CD8-positive, alpha-beta memory T cell (primary cell): Measurements from ENCODE around the gene PALD1. TPM values are rescaled to one million over a fixed set of nuclear protein-coding genes. Genes with fewer than 3 reads are reported as not detected.

ENCODE experiments used
- CTCF ChIA-PET: fragments of 350-600 bp; sonication (Branson Sonifier 250); formaldehyde crosslinking; loops from one replicate; lab custom pipeline; 2021; ENCODE audit warnings: antibody characterized with exemption; lab: Charles Lee
- POLR2A ChIA-PET: fragments of 350-600 bp; sonication (Branson Sonifier 250); formaldehyde crosslinking; loops from one replicate; lab custom pipeline; 2021; ENCODE audit warnings: antibody characterized with exemption; lab: Charles Lee
- DNase-seq, 5 donors: peaks; one replicate each; pipeline versions ENCODE4 v3.0.0 to v3.0.0-alpha.2; 2020 to 2022; ENCODE audit warnings: mixed read lengths in 1 of 5
- H3K27ac ChIP-seq: one replicate; pipeline ENCODE4 v1.7.0; 2013; ENCODE audit warnings: low read depth, mild to moderate bottlenecking, low read length, moderate library complexity
- H3K27me3 ChIP-seq: 2 replicates; pipeline ENCODE4 v1.7.0; 2013; ENCODE audit warnings: low read length, mild to moderate bottlenecking; ENCODE audit not compliant: insufficient read depth, poor library complexity, severe bottlenecking
- H3K36me3 ChIP-seq: 2 replicates; pipeline ENCODE4 v1.7.0; 2013; ENCODE audit warnings: mild to moderate bottlenecking, low read length, moderate library complexity; ENCODE audit not compliant: insufficient read depth
- H3K4me1 ChIP-seq: 2 replicates; pipeline ENCODE4 v1.7.0; 2013; ENCODE audit warnings: mild to moderate bottlenecking, low read length, moderate library complexity; ENCODE audit not compliant: insufficient read depth
- H3K4me3 ChIP-seq: 2 replicates; pipeline ENCODE4 v1.7.0; 2013; ENCODE audit warnings: mild to moderate bottlenecking, low read length
- H3K9me3 ChIP-seq: 2 replicates; pipeline ENCODE4 v1.7.0; 2013; ENCODE audit warnings: mild to moderate bottlenecking, low read length
- H3K27ac Mint-ChIP-seq, 8 donors: one replicate each; pipeline ENCODE4 v1.8.0; 2020 to 2021; ENCODE audit warnings: mixed read lengths in 8 of 8, mild to moderate bottlenecking in 6 of 8, inconsistent platforms in 3 of 8, moderate library complexity in 3 of 8
- H3K27me3 Mint-ChIP-seq, 2 donors: one replicate each; pipeline ENCODE4 v1.8.0; 2020 to 2021; ENCODE audit warnings: mixed read lengths in 2 of 2, mild to moderate bottlenecking in 1 of 2, moderate library complexity in 1 of 2
- H3K36me3 Mint-ChIP-seq, 3 donors: one replicate each; pipeline ENCODE4 v1.8.0; 2020 to 2021; ENCODE audit warnings: mixed read lengths in 3 of 3, inconsistent platforms in 1 of 3, mild to moderate bottlenecking in 1 of 3
- H3K4me1 Mint-ChIP-seq, 3 donors: one replicate each; pipeline ENCODE4 v1.8.0; 2020 to 2021; ENCODE audit warnings: mixed read lengths in 3 of 3, inconsistent platforms in 1 of 3, mild to moderate bottlenecking in 1 of 3
- H3K4me3 Mint-ChIP-seq, 7 donors: one replicate each; pipeline ENCODE4 v1.8.0; 2020 to 2021; ENCODE audit warnings: mixed read lengths in 7 of 7, mild to moderate bottlenecking in 6 of 7, moderate library complexity in 4 of 7, inconsistent platforms in 2 of 7
- H3K9me3 Mint-ChIP-seq, 5 donors: one replicate each; pipeline ENCODE4 v1.8.0; 2020 to 2022; ENCODE audit warnings: mixed read lengths in 5 of 5, mild to moderate bottlenecking in 3 of 5, moderate library complexity in 2 of 5, inconsistent platforms in 1 of 5
- polyA plus RNA-seq: library from polyadenylated mRNA; unstranded; fragments of 300-500 nt; fragmentation: Illumina TruSeq; gene quantifications from one replicate; pipeline ENCODE4 v1.2.3, GENCODE V29; 2021
- total RNA-seq, 2 experiments: library from RNA; stranded (reverse); gene quantifications; one replicate each; pipeline ENCODE4 v1.2.3, GENCODE V29; 2021

The PALD1 gene
- total and polyA plus RNA-seq, 3 experiments from 2014 or later: 0.20 to 0.29 TPM; not detected in 1

DNA sequence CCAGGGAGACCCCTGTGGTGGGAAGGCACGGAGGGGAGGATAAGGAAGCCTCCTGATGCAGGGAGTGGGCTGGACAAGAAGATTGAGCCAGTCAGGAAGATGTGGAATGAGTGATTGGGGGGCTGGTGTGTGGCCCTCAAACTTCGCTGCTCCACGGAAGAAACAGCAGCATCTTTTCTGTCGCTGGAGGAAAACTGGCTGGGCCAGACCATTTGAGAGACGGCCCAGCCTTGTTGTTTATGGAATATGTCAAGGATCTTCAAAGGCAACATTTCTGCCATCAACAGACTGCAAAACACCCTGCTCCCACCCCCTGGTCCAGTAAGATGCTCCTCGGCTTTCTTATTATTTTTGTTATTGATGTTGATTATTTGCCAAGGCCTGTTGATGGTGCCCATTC is 29.4 kb downstream of the PALD1 start:
- Mint-ChIP-seq H3K27me3 (peaks cover 9 to 10% of the 10 kb centered on the region in 2 donors), H3K9me3 (no peaks in the 10 kb centered on the region), H3K36me3 (no peaks in the 10 kb centered on the region), H3K27ac (peak overlapping the region in 1 of 8 donors; percentile 85), H3K4me3 (no peak overlapping the region), H3K4me1 (no peaks in the 10 kb centered on the region)
- Histone ChIP-seq H3K27me3 (no peaks in the 10 kb centered on the region), H3K36me3 (no peaks in the 10 kb centered on the region), H3K4me1 (no peaks in the 10 kb centered on the region), H3K9me3 (no peaks in the 10 kb centered on the region), H3K27ac (no peak overlapping the region), H3K4me3 (no peak overlapping the region)
- POLR2A ChIA-PET: no interaction called here
- DNase-seq: no peak
- CTCF ChIA-PET: no interaction called here

DNA sequence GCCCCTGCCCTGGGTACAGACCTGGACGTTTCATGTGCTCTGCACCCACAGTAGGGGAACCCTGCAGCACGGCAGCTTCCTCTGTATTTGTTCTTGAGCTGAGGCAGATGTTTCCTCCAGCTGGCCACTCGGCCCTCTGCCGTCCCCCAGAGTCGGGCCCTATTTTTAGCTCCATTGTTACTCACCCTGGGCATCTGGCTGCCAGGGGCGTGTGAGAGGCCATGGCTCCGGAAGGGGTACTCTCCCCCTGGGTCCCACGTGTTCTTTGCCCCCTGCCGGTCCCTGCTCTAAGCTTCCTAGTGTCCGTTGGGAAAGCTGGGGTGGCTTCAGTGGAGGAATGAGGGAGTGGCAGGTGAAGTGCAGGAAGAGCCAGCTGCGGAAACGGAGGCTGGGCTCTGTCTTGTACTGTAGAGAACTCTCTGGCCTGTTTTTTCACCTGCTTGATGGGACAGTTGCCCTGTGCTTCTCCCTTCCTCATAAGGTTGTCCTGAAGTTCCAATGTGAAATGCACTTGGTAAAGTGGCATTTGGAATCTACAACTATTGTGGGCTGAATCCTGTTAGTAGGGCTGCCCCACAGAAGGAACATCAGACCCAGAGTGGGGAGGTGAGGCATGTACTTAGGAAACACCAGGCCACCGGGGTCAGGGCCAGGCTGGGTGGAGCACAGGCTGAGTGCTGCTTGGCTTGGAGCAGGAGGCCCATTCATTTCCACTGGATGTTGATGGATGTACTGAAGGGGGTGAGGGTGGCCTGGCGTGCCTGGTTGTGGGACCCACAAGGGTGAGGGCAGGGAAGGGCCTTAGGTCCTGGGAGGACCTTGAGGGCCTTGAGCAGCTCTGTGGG is 30.6 kb downstream of the PALD1 start:
- Histone ChIP-seq H3K27me3 (no peaks in the 10 kb centered on the region), H3K9me3 (no peaks in the 10 kb centered on the region), H3K4me1 (no peaks in the 10 kb centered on the region), H3K36me3 (no peaks in the 10 kb centered on the region), H3K4me3 (no peak overlapping the region), H3K27ac (no peak overlapping the region)
- Mint-ChIP-seq H3K36me3 (no peaks in the 10 kb centered on the region), H3K27me3 (peaks cover 8 to 9% of the 10 kb centered on the region in 2 donors), H3K4me3 (no peak overlapping the region), H3K4me1 (no peaks in the 10 kb centered on the region), H3K9me3 (no peaks in the 10 kb centered on the region), H3K27ac (no peak overlapping the region)
- DNase-seq: no peak
- POLR2A ChIA-PET: no interaction called here
- CTCF ChIA-PET: no interaction called here

GRCh38 chr10:70509757-70510147 is 31.2 kb downstream of the PALD1 start:
- Mint-ChIP-seq H3K27me3 (peaks cover 8 to 13% of the 10 kb centered on the region in 2 donors), H3K4me1 (no peaks in the 10 kb centered on the region), H3K4me3 (no peak overlapping the region), H3K27ac (no peak overlapping the region), H3K36me3 (no peaks in the 10 kb centered on the region), H3K9me3 (no peaks in the 10 kb centered on the region)
- H3K27ac ChIP-seq: no peak overlapping the region
- no peaks in the 10 kb centered on the region for H3K27me3 ChIP-seq
- ChIA-PET POLR2A (no interaction called here), CTCF (interaction anchor here (1.1 kb wide), 1 partner anchor 10 kb away, joined by 3 read pairs; no protein-coding TSS in a partner anchor)
- no peaks in the 10 kb centered on the region for H3K36me3 ChIP-seq
- H3K4me3 ChIP-seq: no peak overlapping the region
- H3K9me3 ChIP-seq: no peaks in the 10 kb centered on the region
- no peaks in the 10 kb centered on the region for H3K4me1 ChIP-seq
- DNase-seq: no peak

GRCh38 chr10:70510453-70510852 is 31.9 kb downstream of the PALD1 start:
- no peaks in the 10 kb centered on the region for H3K36me3 Mint-ChIP-seq
- no peak overlapping the region for H3K4me3 Mint-ChIP-seq
- H3K4me3 ChIP-seq: no peak overlapping the region
- POLR2A ChIA-PET: no interaction called here
- no peaks in the 10 kb centered on the region for H3K27me3 ChIP-seq
- no peaks in the 10 kb centered on the region for H3K4me1 ChIP-seq
- H3K9me3 Mint-ChIP-seq: no peaks in the 10 kb centered on the region
- H3K4me1 Mint-ChIP-seq: no peaks in the 10 kb centered on the region
- CTCF ChIA-PET: interaction anchor here (1.1 kb wide), 1 partner anchor 11 kb away, joined by 3 read pairs; no protein-coding TSS in a partner anchor
- DNase-seq: no peak
- no peaks in the 10 kb centered on the region for H3K9me3 ChIP-seq
- peaks cover 7 to 17% of the 10 kb centered on the region in 2 donors for H3K27me3 Mint-ChIP-seq
- no peak overlapping the region for H3K27ac ChIP-seq
- no peak overlapping the region for H3K27ac Mint-ChIP-seq
- H3K36me3 ChIP-seq: no peaks in the 10 kb centered on the region

- Mint-ChIP-seq H3K27ac (no peak overlapping the region), H3K9me3 (no peaks in the 10 kb centered on the region), H3K4me1 (no peaks in the 10 kb centered on the region), H3K4me3 (no peak overlapping the region), H3K36me3 (no peaks in the 10 kb centered on the region), H3K27me3 (peaks cover 7 to 17% of the 10 kb centered on the region in 2 donors)
- Histone ChIP-seq H3K9me3 (no peaks in the 10 kb centered on the region), H3K36me3 (no peaks in the 10 kb centered on the region), H3K27ac (no peak overlapping the region), H3K27me3 (no peaks in the 10 kb centered on the region), H3K4me1 (no peaks in the 10 kb centered on the region), H3K4me3 (no peak overlapping the region)
- CTCF ChIA-PET: interaction anchor here (1.1 kb wide), 1 partner anchor 11 kb away, joined by 3 read pairs; no protein-coding TSS in a partner anchor
- POLR2A ChIA-PET: no interaction called here
- DNase-seq: no peak
Observed at GRCh38 chr10:70510904-70511303, 32.3 kb downstream of the PALD1 start.

DNA sequence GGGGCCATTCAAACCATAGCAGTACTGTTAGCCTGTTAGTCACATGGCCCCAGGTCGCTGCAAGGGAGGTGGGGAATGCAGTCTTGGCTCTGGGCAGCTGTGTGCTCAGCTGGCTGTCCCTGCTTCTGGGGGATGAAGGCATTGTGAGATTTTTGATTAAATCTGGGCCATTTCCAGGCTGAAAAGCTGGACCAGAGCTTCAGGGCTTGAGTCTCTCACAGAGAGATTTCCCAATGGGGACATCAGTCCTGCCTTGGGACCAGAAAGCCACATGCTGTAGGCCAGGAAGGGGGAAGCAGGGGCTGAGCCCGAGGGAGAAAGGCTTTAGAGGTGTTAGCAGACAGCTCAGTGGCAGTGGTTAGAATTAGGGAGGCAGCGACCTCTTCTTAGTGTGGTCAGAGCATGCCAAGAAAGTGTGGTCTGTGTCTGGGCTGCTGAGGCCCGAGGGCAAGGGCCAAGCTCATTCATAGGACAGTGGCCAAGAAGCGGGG is 33.6 kb downstream of the PALD1 start:
- POLR2A ChIA-PET: no interaction called here
- Histone ChIP-seq H3K4me1 (no peaks in the 10 kb centered on the region), H3K27ac (no peak overlapping the region), H3K27me3 (no peaks in the 10 kb centered on the region), H3K9me3 (no peaks in the 10 kb centered on the region), H3K36me3 (no peaks in the 10 kb centered on the region), H3K4me3 (no peak overlapping the region)
- Mint-ChIP-seq H3K27me3 (peaks cover 7 to 17% of the 10 kb centered on the region in 2 donors), H3K36me3 (no peaks in the 10 kb centered on the region), H3K4me3 (no peak overlapping the region), H3K9me3 (no peaks in the 10 kb centered on the region), H3K4me1 (no peaks in the 10 kb centered on the region), H3K27ac (no peak overlapping the region)
- no peak for DNase-seq
- CTCF ChIA-PET: no interaction called here

DNA sequence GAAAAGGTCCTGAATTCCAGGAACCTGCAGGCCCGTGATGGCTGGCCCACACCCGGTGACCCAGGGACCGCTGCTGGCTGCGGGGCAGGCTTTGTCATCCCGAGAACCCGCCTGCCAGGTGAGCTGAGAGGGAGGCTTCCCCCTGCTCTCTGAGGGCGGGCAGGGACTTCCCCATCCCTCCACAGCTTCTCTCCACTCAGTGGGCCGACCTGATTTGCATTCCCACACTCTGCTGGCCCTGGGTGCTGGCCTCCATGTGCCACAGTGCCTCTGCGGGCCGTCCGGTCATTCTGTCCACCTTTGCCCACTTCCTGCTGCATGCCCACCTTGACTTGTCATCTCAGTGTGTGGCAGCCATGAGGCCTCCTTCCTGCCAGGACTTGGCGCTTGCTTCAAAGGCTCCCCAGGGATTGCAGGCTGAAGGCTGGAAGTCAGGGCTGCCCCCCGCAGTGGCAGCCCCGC is 35.3 kb downstream of the PALD1 start:
- POLR2A ChIA-PET: no interaction called here
- CTCF ChIA-PET: no interaction called here
- Histone ChIP-seq H3K9me3 (no peaks in the 10 kb centered on the region), H3K36me3 (no peaks in the 10 kb centered on the region), H3K27ac (no peak overlapping the region), H3K27me3 (no peaks in the 10 kb centered on the region), H3K4me1 (no peaks in the 10 kb centered on the region), H3K4me3 (no peak overlapping the region)
- H3K4me3 Mint-ChIP-seq: no peak overlapping the region
- H3K36me3 Mint-ChIP-seq: no peaks in the 10 kb centered on the region
- no peak for DNase-seq
- H3K4me1 Mint-ChIP-seq: no peaks in the 10 kb centered on the region
- H3K27ac Mint-ChIP-seq: no peak overlapping the region
- H3K27me3 Mint-ChIP-seq: peaks cover 5 to 17% of the 10 kb centered on the region in 2 donors
- no peaks in the 10 kb centered on the region for H3K9me3 Mint-ChIP-seq

DNA sequence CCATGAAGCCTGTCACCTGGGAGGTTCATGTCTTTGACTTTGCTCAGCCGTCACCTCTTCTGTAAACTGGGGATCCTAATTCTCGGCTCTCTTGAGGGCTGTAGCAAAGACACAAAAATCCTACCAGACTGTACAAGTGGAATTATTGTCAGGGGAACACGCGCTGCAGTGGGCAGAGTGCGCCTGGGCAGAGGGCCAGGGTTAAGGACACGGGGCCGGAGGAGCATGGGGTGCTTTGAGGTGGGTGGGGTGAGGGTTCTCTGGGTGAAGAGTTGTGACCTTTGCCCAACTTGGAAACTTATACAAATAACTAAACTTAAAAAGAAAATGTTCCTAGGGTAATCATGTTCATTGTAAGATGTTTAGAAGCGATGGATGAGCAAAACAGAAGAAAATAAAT is 36.0 kb downstream of the PALD1 start:
- Histone ChIP-seq H3K9me3 (no peaks in the 10 kb centered on the region), H3K36me3 (no peaks in the 10 kb centered on the region), H3K27me3 (no peaks in the 10 kb centered on the region), H3K4me1 (no peaks in the 10 kb centered on the region), H3K4me3 (no peak overlapping the region), H3K27ac (no peak overlapping the region)
- no peaks in the 10 kb centered on the region for H3K36me3 Mint-ChIP-seq
- no peaks in the 10 kb centered on the region for H3K4me1 Mint-ChIP-seq
- peak overlapping the region in 1 of 8 donors; percentile 80 for H3K27ac Mint-ChIP-seq
- H3K4me3 Mint-ChIP-seq: no peak overlapping the region
- no peak for DNase-seq
- ChIA-PET CTCF (no interaction called here), POLR2A (no interaction called here)
- peaks cover 5 to 17% of the 10 kb centered on the region in 2 donors for H3K27me3 Mint-ChIP-seq
- no peaks in the 10 kb centered on the region for H3K9me3 Mint-ChIP-seq
